GM19099 (cell line): ENCODE results near the gene EPHB1.

Experiments
- POLR2A ChIP-seq: IDR thresholded peaks from 3 replicates; pipeline ENCODE4 v1.6.1; 2011; ENCODE audit warnings: low read depth; ENCODE audit not compliant: insufficient read length; ENCODE audit errors: extremely low read depth

Gene EPHB1

GRCh38 chr3:134797741-134798451, 2.8 kb downstream of the EPHB1 start:
- TF ChIP-seq POLR2A: no peak

GRCh38 chr3:134798681-134799311, 3.7 kb downstream of the EPHB1 start:
- no peak for TF ChIP-seq POLR2A

- no peak for TF ChIP-seq POLR2A
Observed at GRCh38 chr3:134799393-134799792, 4.3 kb downstream of the EPHB1 start.

GRCh38 chr3:134801204-134801958, 6.3 kb downstream of the EPHB1 start:
- TF ChIP-seq POLR2A: no peak

- TF ChIP-seq POLR2A: no peak
Observed at GRCh38 chr3:134802428-134803050, 7.5 kb downstream of the EPHB1 start.

- no peak for TF ChIP-seq POLR2A
Observed at GRCh38 chr3:134803051-134803505, 8.0 kb downstream of the EPHB1 start.

GRCh38 chr3:134803652-134804051, 8.6 kb downstream of the EPHB1 start:
- no peak for TF ChIP-seq POLR2A

GRCh38 chr3:134804508-134805480, 9.7 kb downstream of the EPHB1 start:
- no peak for TF ChIP-seq POLR2A

- no peak for TF ChIP-seq POLR2A
Observed at GRCh38 chr3:134807189-134807588, 12.1 kb downstream of the EPHB1 start.

GRCh38 chr3:134808835-134809234, 13.8 kb downstream of the EPHB1 start:
- no peak for TF ChIP-seq POLR2A

GRCh38 chr3:134809427-134810051, 14.5 kb downstream of the EPHB1 start:
- TF ChIP-seq POLR2A: no peak

- no peak for TF ChIP-seq POLR2A
Observed at GRCh38 chr3:134810052-134810435, 15.0 kb downstream of the EPHB1 start.

GRCh38 chr3:134810850-134811249, 15.8 kb downstream of the EPHB1 start:
- TF ChIP-seq POLR2A: no peak

- no peak for TF ChIP-seq POLR2A
Observed at GRCh38 chr3:134813618-134814017, 18.6 kb downstream of the EPHB1 start.
